Caco-2 (cell line): ENCODE data around the gene GALNT11. TPM values are rescaled to one million over a fixed set of nuclear protein-coding genes. Genes with fewer than 3 reads are reported as not detected.

Source experiments
- BruUV-seq: library from RNA; stranded (reverse); fragments of 400-500 nt; replicated peaks from 2 replicates; lab custom pipeline; 2021; lab: Mats Ljungman, UMichigan
- CTCF ChIA-PET: fragments of 300-600 bp; sonication (Branson Sonifier 250); formaldehyde crosslinking; loops from one replicate; lab custom pipeline; 2022; ENCODE audit warnings: antibody characterized with exemption; lab: Charles Lee
- POLR2A ChIA-PET: fragments of 300-600 bp; sonication (Branson Sonifier 250); formaldehyde crosslinking; loops from one replicate; lab custom pipeline; 2022; ENCODE audit warnings: antibody characterized with exemption; lab: Charles Lee
- DNase-seq, 2 experiments: peaks; one replicate each; pipeline versions ENCODE4 v3.0.0 to v3.0.0-alpha.2; 2020 to 2022
- H3K27me3 ChIP-seq: replicated peaks from 2 replicates; pipeline ENCODE4 v1.6.0; 2011; ENCODE audit warnings: low read length; ENCODE audit not compliant: control insufficient read depth, insufficient read depth
- H3K36me3 ChIP-seq: 2 replicates; pipeline ENCODE4 v1.5.1; 2011; ENCODE audit warnings: low read length; ENCODE audit not compliant: control insufficient read depth, insufficient read depth
- H3K4me1 ChIP-seq: fragments of 250-450 bp; sonication (Bioruptor Pico); 2 replicates; pipeline ENCODE4 v1.5.1; 2020; ENCODE audit warnings: mild to moderate bottlenecking
- H3K4me3 ChIP-seq: 2 replicates; pipeline ENCODE4 v1.5.1; 2011; ENCODE audit warnings: low read depth, mild to moderate bottlenecking, control low read depth, low read length
- H3K9me3 ChIP-seq: fragments of 250-450 bp; sonication (Bioruptor Pico); 2 replicates; pipeline ENCODE4 v1.5.1; 2020; ENCODE audit warnings: mild to moderate bottlenecking, moderate library complexity
- H3K27ac Mint-ChIP-seq: one replicate; pipeline ENCODE4 v1.8.0; 2022; ENCODE audit warnings: mixed read lengths; ENCODE audit not compliant: unreplicated experiment
- H3K27me3 Mint-ChIP-seq: one replicate; pipeline ENCODE4 v1.8.0; 2022; ENCODE audit warnings: mixed read lengths; ENCODE audit not compliant: insufficient read depth, unreplicated experiment
- H3K36me3 Mint-ChIP-seq: one replicate; pipeline ENCODE4 v1.8.0; 2022; ENCODE audit warnings: mild to moderate bottlenecking, mixed read lengths; ENCODE audit not compliant: insufficient read depth, unreplicated experiment
- H3K4me1 Mint-ChIP-seq: one replicate; pipeline ENCODE4 v1.8.0; 2022; ENCODE audit warnings: low read depth, mixed read lengths; ENCODE audit not compliant: unreplicated experiment
- H3K4me3 Mint-ChIP-seq: one replicate; pipeline ENCODE4 v1.8.0; 2022; ENCODE audit warnings: mild to moderate bottlenecking, moderate library complexity, mixed read lengths; ENCODE audit not compliant: unreplicated experiment
- H3K9me3 Mint-ChIP-seq: one replicate; pipeline ENCODE4 v1.8.0; 2022; ENCODE audit warnings: mixed read lengths; ENCODE audit not compliant: unreplicated experiment
- CTCF ChIP-seq, 2 experiments: fragments of 200-600 bp in 1 of 2; IDR thresholded peaks; 1 replicate in 1 of 2; 2 replicates in 1 of 2; pipeline versions ENCODE4 v1.5.1 to v1.8.0; 2011 to 2022; ENCODE audit warnings: antibody characterized with exemption in 1 of 2, control low read depth in 1 of 2, inconsistent platforms in 1 of 2, low read depth in 1 of 2, low read length in 1 of 2, mild to moderate bottlenecking in 1 of 2, moderate library complexity in 1 of 2; ENCODE audit not compliant: insufficient read depth in 1 of 2, severe bottlenecking in 1 of 2, unreplicated experiment in 1 of 2
- intact Hi-C: fragments of 100-400 bp; cut with micrococcal nuclease; formaldehyde crosslinking; loops from one replicate; pipeline ENCODE4 v1.10.0; 2022; ENCODE audit not compliant: unreplicated experiment
- total RNA-seq: library from RNA; stranded (reverse); gene quantifications from 2 replicates; pipeline ENCODE4 v1.2.3, GENCODE V29; 2022

Gene GALNT11
- total RNA-seq, 1 experiment from 2014 or later, result 34.9 TPM

- no peak for TF ChIP-seq CTCF (IDR thresholded peaks at IDR 0.05; ENCODE audit: insufficient read depth in 1 of 2, low read depth in 1 of 2, low read length in 1 of 2, severe bottlenecking in 1 of 2, unreplicated experiment in 1 of 2)
- peaks cover 10% of the 10 kb centered on the region for H3K9me3 Mint-ChIP-seq
- BruUV-seq, result no TSS peak
- H3K9me3 ChIP-seq, result no peaks in the 10 kb centered on the region
- no peak for DNase-seq
- H3K36me3 Mint-ChIP-seq, result no peaks in the 10 kb centered on the region
- H3K36me3 ChIP-seq, result no peaks in the 10 kb centered on the region; the same call in 1 of the 2 replicates
- H3K27ac Mint-ChIP-seq, result no peak overlapping the region
- H3K27me3 Mint-ChIP-seq, result no peaks in the 10 kb centered on the region
- H3K4me1 ChIP-seq, result peaks cover 25% of the 10 kb centered on the region
- H3K4me3 ChIP-seq, result no peak overlapping the region
- ChIA-PET POLR2A (no interaction called here), CTCF (no interaction called here)
- H3K4me3 Mint-ChIP-seq, result no peak overlapping the region
- H3K4me1 Mint-ChIP-seq, result peaks cover 18% of the 10 kb centered on the region
- H3K27me3 ChIP-seq, result no peaks in the 10 kb centered on the region
- intact Hi-C loops, result loop anchor here (2.0 kb wide), 2 partner anchors 29 to 49 kb away; no protein-coding TSS in a partner anchor
Observed at GRCh38 chr7:152051968-152052367, 26.5 kb downstream of the GALNT11 start.

GRCh38 chr7:152052771-152053170 is 27.3 kb downstream of the GALNT11 start:
- Histone ChIP-seq H3K9me3 (no peaks in the 10 kb centered on the region), H3K4me1 (peaks cover 25% of the 10 kb centered on the region), H3K27me3 (no peaks in the 10 kb centered on the region), H3K4me3 (no peak overlapping the region), H3K36me3 (no peaks in the 10 kb centered on the region; the same call in 1 of the 2 replicates)
- H3K27me3 Mint-ChIP-seq, result no peaks in the 10 kb centered on the region
- no peaks in the 10 kb centered on the region for H3K36me3 Mint-ChIP-seq
- no peak for DNase-seq
- TF ChIP-seq CTCF (IDR thresholded peaks at IDR 0.05; ENCODE audit: insufficient read depth in 1 of 2, low read depth in 1 of 2, low read length in 1 of 2, severe bottlenecking in 1 of 2, unreplicated experiment in 1 of 2), result no peak
- H3K27ac Mint-ChIP-seq, result no peak overlapping the region
- intact Hi-C loops, result loop anchor here (2.0 kb wide), 2 partner anchors 28 to 48 kb away; no protein-coding TSS in a partner anchor
- H3K4me1 Mint-ChIP-seq, result peaks cover 18% of the 10 kb centered on the region
- CTCF ChIA-PET, result no interaction called here
- H3K4me3 Mint-ChIP-seq, result no peak overlapping the region
- POLR2A ChIA-PET, result no interaction called here
- peaks cover 10% of the 10 kb centered on the region for H3K9me3 Mint-ChIP-seq
- no TSS peak for BruUV-seq

- H3K36me3 Mint-ChIP-seq, result no peaks in the 10 kb centered on the region
- H3K27me3 Mint-ChIP-seq, result no peaks in the 10 kb centered on the region
- BruUV-seq, result no TSS peak
- Histone ChIP-seq H3K4me3 (no peak overlapping the region), H3K9me3 (no peaks in the 10 kb centered on the region; the same call in 1 of the 2 replicates), H3K36me3 (no peaks in the 10 kb centered on the region), H3K27me3 (no peaks in the 10 kb centered on the region), H3K4me1 (peaks cover 25% of the 10 kb centered on the region)
- H3K9me3 Mint-ChIP-seq, result no peaks in the 10 kb centered on the region
- POLR2A ChIA-PET, result no interaction called here
- peak in 1 of 2 experiments; percentile 29 for DNase-seq
- peaks cover 18% of the 10 kb centered on the region for H3K4me1 Mint-ChIP-seq
- CTCF ChIA-PET, result no interaction called here
- no peak overlapping the region for H3K27ac Mint-ChIP-seq
- H3K4me3 Mint-ChIP-seq, result no peak overlapping the region
- intact Hi-C loops, result no loop called here
- no peak for TF ChIP-seq CTCF (IDR thresholded peaks at IDR 0.05; ENCODE audit: insufficient read depth in 1 of 2, low read depth in 1 of 2, low read length in 1 of 2, severe bottlenecking in 1 of 2, unreplicated experiment in 1 of 2)
Observed at GRCh38 chr7:152054367-152055230, 29.1 kb downstream of the GALNT11 start.
